BE2C (cell line): ENCODE data around the gene PI16.

Experiments
- DNase-seq: peaks from one replicate; pipeline ENCODE4 v3.0.0-alpha.2; 2020
- H3K27me3 ChIP-seq: fragments of 250-450 bp; sonication (Bioruptor Pico); 2 replicates; pipeline ENCODE4 v1.5.1; 2020; ENCODE audit warnings: mild to moderate bottlenecking
- H3K36me3 ChIP-seq: fragments of 250-450 bp; sonication (Bioruptor Pico); 2 replicates; pipeline ENCODE4 v1.5.1; 2020; ENCODE audit warnings: mild to moderate bottlenecking
- H3K4me1 ChIP-seq: fragments of 250-450 bp; sonication (Bioruptor Pico); 2 replicates; pipeline ENCODE4 v1.5.1; 2020
- H3K4me3 ChIP-seq: 2 replicates; pipeline ENCODE4 v1.5.1; 2011; ENCODE audit warnings: low read depth, low read length
- H3K9me3 ChIP-seq: fragments of 250-450 bp; sonication (Bioruptor Pico); 2 replicates; pipeline ENCODE4 v1.5.1; 2020
- TF ChIP-seq, protein P1 (sequence below): IDR thresholded peaks from 2 replicates; pipeline ENCODE4 v1.5.1; 2012; ENCODE audit warnings: mild to moderate bottlenecking, low read depth, low read length

The PI16 gene

DNA sequence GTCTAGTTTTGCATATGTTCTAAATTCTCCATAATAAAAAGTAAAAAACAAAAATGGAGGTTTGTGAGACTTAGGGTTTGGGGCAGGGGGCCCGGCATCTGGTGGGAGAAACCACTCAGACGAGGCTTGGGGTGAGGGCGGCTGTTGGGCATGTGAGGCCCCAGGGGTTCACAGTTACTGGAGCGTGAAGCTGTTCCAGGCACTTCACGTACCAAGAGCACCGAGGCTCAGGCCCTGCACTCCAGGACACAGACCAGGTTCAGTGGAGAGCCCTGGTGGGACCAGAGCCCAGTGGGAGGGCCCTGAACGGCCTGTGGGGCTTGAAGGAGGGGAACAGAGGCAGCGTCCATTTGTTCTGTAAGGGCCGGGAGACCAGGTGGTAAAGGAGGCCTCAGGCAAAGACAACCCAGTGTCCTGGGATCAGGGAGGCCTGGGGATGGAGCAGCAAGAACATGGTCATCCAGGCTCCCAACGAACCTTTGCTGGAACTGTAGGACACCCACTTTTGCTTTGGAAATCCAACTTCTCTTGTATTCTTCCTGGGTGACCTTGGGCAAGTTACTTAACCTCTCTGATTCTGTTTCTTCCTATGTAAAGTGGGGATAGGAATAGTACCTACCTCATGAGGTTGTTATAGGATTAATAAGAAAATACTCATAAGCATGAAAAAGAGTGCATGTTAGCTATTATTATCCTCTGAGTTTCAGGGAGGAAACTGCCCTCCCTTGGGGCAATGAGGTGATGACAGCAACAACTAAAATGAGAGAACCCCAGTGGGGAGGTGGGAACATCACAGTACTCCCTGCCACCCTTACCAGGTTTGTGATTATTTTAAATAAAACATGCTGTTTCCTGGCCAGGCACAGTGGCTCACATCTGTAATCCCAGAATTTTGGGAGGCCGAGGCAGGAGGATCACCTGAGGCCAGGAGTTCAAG is 49.8 kb downstream of the PI16 start:
- TF ChIP-seq, protein P1, sequence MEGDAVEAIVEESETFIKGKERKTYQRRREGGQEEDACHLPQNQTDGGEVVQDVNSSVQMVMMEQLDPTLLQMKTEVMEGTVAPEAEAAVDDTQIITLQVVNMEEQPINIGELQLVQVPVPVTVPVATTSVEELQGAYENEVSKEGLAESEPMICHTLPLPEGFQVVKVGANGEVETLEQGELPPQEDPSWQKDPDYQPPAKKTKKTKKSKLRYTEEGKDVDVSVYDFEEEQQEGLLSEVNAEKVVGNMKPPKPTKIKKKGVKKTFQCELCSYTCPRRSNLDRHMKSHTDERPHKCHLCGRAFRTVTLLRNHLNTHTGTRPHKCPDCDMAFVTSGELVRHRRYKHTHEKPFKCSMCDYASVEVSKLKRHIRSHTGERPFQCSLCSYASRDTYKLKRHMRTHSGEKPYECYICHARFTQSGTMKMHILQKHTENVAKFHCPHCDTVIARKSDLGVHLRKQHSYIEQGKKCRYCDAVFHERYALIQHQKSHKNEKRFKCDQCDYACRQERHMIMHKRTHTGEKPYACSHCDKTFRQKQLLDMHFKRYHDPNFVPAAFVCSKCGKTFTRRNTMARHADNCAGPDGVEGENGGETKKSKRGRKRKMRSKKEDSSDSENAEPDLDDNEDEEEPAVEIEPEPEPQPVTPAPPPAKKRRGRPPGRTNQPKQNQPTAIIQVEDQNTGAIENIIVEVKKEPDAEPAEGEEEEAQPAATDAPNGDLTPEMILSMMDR: no peak
- Histone ChIP-seq H3K36me3 (no peaks in the 10 kb centered on the region), H3K4me1 (peaks cover 6% of the 10 kb centered on the region), H3K4me3 (no peak overlapping the region), H3K27me3 (no peaks in the 10 kb centered on the region), H3K9me3 (no peaks in the 10 kb centered on the region)
- DNase-seq: peak; percentile 59

DNA sequence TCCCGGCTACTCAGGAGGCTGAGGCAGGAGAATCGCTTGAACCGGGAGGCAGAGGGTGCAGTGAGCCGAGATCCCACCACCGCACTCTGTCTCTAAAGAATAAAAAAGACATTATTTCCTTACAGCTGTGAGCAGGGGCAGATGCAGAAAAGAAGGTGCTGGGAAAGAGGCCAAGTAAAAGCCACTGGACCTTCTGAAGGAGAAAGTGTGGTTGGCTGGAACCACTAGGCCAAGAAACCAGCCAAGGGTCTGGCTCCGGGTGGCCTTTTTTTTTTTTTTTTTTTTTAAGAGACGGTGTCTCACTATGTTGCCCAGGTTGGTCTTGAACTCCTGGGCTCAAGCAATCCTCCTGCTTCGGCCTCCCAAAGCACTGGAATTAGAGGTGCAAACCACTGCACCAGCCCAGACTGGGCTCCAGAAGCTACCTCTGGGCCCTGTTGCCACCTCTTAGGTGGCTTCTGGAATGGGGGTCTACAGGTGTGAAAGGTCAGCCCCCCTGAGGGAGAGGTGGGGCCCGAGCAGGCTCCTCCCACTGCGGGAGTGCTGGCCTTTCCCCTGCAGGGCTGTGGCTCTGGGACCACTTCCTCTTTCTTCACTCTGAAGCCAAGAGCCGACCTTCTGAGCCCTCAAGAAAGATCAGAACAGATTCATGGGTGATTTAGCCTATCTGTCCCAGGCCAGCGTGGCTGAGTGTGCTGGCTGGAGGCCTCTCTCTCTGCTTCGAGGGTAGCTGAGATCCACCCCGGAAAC is 50.7 kb downstream of the PI16 start, which contains the start of gene FGD2:
FGD2 (plus strand) TSS at position 595 of the 750 bp plus-strand sequence. CDS start 163 bp downstream, outside the sequence.
- H3K36me3 ChIP-seq: no peaks in the 10 kb centered on the region
- H3K4me1 ChIP-seq: no peaks in the 10 kb centered on the region; the same call in 1 of the 2 replicates
- no peaks in the 10 kb centered on the region for H3K27me3 ChIP-seq
- H3K9me3 ChIP-seq: no peaks in the 10 kb centered on the region
- H3K4me3 ChIP-seq: no peak within 1 kb of the TSS
- DNase-seq: no peak
- TF ChIP-seq, protein P1: no peak

DNA sequence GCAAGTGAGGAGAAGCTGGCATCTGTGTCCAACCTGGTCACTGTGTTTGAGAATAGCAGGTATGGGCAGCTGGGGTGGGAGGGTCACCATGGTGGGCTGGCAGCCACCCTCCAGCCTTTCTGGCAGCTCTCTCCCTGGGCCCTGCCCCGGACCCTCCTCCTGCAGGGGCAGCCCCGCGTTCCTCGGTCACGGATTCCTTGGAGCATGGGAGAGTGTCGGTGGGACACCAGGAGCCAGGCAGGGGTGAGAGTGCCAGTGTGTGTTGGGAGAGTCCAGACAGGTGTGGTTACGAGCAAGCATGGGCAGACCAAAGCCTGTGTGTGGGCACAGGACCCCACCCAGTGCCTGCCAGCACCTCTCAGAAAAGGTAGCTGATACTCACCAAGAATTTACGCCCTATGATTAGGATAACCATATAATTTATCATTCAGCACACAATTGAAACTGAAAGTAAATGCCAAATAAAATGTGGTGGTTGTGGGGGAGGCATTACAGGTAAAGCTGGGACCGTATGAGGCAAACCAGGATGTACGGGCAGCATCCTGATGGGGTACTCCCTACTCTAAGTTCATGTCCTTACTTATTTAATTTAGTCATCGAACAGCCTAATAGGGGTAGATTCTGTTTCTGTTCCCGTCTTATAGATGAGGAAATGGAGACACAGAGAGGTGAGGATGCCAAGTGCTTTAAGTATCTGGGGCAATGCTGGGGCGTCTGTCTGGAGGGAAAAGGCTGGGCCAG is 51.5 kb downstream of the PI16 start:
- Histone ChIP-seq H3K36me3 (no peaks in the 10 kb centered on the region), H3K9me3 (no peaks in the 10 kb centered on the region), H3K4me3 (no peak overlapping the region), H3K27me3 (no peaks in the 10 kb centered on the region), H3K4me1 (no peaks in the 10 kb centered on the region; the same call in 1 of the 2 replicates)
- TF ChIP-seq, protein P1: no peak
- no peak for DNase-seq

DNA sequence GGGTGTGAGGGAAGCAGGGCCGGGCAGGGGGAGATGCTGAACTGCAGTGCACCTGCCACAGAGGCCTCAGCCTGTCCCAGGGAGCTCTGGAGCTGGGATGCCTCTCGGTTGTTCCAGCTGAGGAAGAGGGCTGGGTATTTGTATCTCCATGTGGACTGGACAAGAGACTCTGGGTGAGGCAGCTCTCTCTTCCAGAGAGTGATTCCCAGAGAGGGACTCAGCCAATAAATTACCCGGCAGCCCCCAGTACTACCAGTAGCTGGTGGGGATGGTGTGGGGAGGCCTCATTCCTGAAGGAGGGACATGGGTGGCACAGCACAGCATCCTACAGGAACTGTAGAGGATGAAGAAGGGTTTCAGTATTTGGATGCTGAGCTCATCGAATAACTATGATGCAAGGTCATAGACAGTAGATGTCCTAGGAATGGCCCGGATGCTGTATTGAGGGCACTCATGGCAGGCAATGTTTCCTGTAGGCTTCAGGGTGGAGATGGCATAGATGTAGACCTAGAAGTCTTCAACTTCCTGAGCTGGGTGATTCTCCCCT is 52.3 kb downstream of the PI16 start:
- no peaks in the 10 kb centered on the region for H3K9me3 ChIP-seq

DNA sequence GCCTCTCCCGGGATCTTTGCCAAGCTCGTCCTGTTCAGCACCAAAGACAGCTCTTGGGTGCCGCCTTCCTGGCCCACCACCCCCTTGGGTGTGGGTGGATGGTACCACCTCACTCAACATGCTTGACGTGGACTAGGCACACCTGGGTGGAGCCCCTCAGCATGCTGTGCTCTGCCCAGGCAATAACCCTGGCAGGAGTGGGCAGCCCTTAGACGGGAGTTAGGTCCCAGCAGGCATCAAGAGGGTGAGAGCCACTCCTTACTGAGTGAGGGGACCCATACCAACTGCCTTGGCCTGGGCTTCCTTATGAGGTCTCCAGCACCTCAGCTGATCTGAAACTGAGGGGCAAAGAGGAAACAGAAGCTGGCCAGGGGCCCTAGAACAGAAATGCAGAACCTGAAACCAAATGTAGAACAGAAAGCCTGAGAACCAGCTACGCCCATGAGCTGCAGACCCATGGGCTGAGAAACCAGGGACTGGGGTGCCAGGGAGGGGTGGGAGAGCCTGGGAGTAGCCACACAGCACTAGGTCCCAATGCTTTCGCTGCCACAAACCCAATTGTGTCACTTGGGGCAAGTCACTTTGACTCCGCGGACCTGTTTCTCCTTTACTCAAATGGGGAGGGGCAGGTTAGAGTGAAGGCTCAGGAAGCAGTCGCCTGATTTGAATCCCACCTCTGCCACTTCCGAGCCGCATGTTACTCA is 53.0 kb downstream of the PI16 start:
- Histone ChIP-seq H3K4me1 (no peaks in the 10 kb centered on the region; the same call in 1 of the 2 replicates), H3K9me3 (no peaks in the 10 kb centered on the region), H3K27me3 (no peaks in the 10 kb centered on the region), H3K36me3 (no peaks in the 10 kb centered on the region), H3K4me3 (no peak overlapping the region)
- TF ChIP-seq, protein P1: no peak
- DNase-seq: no peak

More for the DNA sequence above, 52.3 kb downstream of the PI16 start:
- H3K4me3 ChIP-seq: no peak overlapping the region
- no peaks in the 10 kb centered on the region for H3K27me3 ChIP-seq
- H3K4me1 ChIP-seq: no peaks in the 10 kb centered on the region; the same call in 1 of the 2 replicates
- TF ChIP-seq, protein P1: no peak
- no peak for DNase-seq
- H3K36me3 ChIP-seq: no peaks in the 10 kb centered on the region
